Stimulated activated CD4-positive, alpha-beta T cell treated with anti-CD3 and anti-CD28 coated beads, Interleukin-15, amount 100 ng/mL, for 1 hour (primary cell): ENCODE data around the gene DOK7.

Experiments
- DNase-seq, 2 donors: peaks; one replicate each; pipeline ENCODE4 v3.0.0-alpha.2; 2020; ENCODE audit warnings: low read depth in 1 of 2, low spot score in 1 of 2

The DOK7 gene

DNA sequence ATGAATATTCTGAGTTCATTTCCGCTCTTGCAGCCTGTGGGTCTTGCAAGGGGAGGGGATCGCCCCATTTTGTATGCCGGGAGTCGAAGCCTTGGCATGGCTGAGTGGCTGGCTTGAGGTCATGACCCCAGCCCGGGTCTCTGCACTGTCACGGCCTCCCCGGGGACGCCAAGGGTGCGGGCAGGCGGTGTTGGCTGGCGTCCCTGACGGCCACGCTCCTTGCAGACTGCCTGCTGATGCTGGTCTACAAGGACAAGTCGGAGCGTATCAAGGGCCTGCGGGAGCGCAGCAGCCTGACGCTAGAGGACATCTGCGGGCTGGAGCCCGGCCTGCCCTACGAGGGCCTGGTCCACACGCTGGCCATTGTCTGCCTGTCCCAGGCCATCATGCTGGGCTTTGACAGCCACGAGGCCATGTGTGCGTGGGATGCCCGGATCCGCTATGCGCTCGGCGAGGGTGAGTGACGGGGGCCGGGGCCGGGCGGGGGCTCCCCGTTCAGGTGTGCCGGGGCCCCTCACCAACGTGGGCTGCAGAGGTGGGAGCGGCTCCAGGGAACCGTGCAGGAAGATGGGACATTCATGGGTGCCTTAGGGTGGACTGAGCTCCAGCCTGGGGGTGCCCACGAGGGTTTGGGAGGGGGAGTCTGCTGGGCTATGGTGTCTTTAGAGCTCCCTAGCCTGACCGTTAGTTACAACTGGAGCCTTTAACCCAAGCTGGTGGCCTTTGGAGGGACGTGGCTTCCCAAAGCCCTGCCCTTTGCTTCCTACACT, 10.3 kb downstream of the DOK7 start:
- DNase-seq, result no peak

- DNase-seq, result no peak
These were observed 11.1 kb downstream of the DOK7 start for GRCh38 chr4:3473996-3474765.

GRCh38 chr4:3475041-3475712, 12.1 kb downstream of the DOK7 start:
- no peak for DNase-seq

DNA sequence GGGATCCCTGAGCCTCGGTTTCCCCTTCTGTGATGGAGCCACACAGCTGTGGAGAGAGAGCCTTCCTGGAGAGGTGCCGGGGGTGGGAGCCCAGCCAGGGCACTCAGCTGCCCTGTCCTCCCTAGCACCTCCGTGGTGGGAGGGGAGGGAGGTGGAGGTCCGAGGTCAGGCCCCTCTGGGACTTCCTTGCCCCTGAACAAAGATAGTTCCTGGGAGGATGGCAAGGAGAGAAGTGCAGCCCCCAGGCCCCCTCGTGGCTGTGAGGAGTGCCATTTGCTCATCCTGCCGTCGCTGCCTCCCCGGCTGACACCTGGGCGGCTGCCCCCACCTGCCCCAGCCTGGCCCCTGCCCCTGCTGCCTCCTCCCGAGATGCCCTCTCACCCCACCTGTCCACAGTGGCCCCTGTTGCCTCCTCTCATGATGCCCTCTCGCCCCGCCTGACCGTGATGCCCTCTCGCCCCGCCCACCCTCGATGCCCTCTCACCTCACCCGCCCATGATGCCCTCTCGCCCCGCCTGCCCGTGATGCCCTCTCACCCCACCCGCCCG, 12.7 kb downstream of the DOK7 start:
- no peak for DNase-seq

GRCh38 chr4:3476341-3476747, 13.2 kb downstream of the DOK7 start:
- DNase-seq, result no peak

- no peak for DNase-seq
These were observed 14.0 kb downstream of the DOK7 start for GRCh38 chr4:3476936-3477749.

- DNase-seq, result no peak
These were observed 14.8 kb downstream of the DOK7 start for GRCh38 chr4:3477750-3478430.

DNA sequence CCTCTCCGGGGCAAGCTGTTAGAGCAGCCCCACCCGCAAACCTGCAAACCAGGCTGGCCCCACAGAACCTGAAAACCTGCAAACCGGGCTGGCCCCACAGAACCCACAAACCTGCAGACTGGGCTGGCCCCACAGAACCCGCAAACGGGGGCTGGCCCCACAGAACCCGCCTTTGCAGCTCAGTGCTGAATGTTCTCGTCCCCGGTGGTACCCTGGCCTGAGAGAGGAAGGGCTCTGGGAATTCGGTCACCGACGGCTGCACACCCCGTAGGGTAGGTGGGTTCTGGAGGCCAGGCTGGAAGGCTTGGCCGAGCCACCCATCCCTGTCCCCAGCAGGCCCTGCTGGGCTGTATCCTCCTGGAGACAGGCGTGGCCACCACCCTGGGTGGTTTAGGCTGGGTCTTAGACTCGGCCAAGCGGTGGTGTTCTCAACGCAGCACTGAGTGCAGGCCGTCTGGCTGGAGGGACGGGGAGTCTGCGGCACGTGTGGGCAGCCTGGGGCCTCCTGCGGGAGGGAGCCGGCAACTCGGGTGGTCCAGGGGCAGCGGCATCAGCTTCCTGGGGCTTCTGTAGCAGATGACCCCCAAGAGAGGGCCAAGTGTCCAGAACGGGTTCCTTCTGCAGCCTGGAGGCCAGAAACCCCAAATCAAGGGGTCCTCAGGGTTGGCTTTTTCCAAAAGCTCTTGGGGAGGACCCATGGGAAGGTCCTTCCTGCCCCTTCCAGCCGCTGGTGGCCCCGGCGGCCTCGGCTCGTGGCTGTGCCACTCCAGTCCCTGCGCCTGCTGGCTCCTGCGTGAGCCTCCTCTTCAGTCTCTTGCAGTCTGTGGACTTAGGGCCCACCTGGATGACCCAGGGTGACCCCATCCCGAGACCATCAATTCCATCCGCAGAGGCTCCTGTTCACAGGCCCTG, 15.6 kb downstream of the DOK7 start:
- DNase-seq, result no peak

DNA sequence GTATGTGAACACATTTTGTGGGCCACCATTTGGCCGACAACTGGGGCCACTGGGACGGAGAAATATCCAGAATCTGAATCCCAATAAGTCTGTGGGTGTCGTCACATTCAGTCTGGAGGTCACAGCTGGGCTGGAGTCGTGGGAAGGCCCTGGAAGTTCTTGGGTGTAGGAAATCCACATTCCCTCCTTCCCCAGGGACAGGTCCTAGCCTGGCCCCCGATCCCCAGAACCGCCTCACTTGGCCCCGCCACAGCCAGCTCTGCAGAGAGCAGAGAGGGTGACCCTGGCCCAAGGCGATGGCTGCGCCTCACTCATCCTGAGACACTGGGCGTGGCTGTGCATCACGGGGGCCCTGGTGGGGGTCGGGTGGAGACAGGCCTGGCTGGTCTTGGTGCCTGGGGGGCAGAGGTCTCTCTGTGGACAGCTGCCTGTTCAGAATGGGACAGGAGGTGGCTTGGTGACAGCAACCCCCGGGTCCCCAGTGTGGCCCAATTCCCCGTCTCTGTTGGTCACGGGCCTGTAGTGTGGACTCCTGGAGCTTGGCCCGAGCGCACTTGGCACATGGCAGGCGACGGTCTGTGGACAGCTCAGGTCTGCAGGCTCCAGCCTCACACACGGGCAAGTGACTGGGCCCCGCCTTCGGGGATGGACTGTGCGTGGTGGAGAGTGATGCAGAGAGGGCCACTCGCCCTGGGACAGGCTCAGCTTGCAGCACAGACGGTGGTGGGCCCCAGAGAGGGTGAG, 16.4 kb downstream of the DOK7 start:
- DNase-seq, result no peak

GRCh38 chr4:3480528-3481112, 17.5 kb downstream of the DOK7 start:
- DNase-seq, result peak; percentile 46 to 66

DNA sequence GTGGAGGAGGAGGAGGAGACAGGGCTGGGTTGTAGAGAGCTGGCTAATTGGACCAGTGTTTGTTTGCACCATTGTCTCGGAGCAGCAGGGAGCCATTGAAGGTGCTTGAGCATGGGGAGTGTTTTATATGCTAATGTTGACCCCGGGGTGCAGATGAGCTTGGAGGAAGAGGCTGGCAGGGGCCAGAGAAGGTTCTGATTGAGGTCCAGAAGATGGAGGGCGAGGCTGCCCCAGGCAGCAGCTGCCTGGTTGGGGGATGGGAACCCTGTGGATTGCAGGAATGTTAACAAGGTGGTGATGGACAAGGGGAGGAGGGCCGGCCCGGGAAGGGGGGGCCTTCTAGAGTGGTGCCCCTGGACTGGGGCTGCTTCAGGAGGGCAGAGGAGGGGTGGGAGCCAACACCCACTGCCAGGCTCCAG, 18.0 kb downstream of the DOK7 start:
- no peak for DNase-seq

GRCh38 chr4:3481783-3482393, 18.8 kb downstream of the DOK7 start:
- no peak for DNase-seq

DNA sequence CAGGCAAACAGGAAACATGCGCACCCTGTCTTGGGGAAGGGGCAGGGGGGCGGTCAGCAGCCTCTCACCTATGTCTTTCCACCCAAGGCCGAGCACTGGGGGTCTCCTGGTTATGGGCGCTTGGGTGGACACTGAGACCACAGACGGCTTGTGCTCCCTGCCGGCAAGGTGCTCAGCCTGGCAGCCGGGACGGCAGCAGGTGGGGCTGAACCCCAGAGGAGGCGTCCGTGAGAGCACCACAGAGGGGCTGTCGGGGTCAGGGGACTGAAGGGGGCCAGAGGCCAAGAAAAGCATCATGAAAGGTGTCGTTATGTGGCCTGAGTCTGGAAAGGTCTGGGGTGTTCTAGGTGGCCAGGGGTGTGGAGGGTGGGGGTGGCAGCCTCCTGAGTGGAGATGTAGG, 19.6 kb downstream of the DOK7 start:
- DNase-seq, result no peak

GRCh38 chr4:3483471-3483921, 20.4 kb downstream of the DOK7 start:
- DNase-seq, result no peak

GRCh38 chr4:3484057-3484973, 21.2 kb downstream of the DOK7 start:
- DNase-seq, result no peak

DNA sequence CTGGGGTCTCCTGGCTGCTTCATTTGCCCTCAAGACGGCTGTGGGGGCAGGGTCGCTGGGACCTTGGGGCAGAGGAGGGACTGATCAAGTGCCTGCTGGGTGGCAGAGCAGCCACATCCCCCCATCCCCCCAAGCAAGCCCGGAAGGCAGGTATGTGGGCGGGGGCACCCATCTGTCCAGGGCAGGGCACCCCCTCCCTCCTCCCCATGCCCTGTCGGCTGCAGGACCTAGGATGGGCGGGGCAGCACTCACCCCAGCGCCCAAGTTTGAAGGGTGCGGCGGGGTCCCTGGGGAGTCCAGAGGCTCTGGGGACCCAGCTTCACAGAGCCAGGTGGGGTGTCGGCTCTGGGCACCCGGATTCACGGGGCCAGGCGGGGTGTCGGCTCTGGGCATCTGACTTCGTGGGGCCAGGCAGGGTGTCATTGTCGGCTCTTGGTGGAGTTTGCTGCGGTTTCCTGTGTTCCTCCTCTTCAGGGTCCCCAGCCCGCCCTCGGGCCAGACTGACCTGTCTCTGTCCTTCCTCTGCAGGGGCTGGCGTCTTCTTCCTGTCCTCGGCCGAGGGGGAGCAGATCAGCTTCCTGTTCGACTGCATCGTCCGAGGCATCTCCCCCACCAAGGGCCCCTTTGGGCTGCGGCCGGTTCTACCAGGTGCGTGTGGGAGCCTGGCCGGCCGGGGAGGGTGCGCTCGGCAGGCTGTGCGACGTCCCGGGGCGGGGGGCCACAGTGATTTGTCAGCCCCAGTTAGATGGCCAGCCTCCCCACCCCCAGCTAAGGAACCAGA, 22.1 kb downstream of the DOK7 start:
- DNase-seq, result no peak
